IPS-18a (cell line): Measurements from ENCODE around the gene TRIOBP.
A peak's percentile ranks its signal among the peaks of the same experiment; 100 is the strongest.

ENCODE experiments used
- H3K27ac ChIP-seq: one replicate; pipeline ENCODE4 v1.5.1; 2013; ENCODE audit warnings: low read length
- H3K27me3 ChIP-seq: one replicate; pipeline ENCODE4 v1.6.1; 2013; ENCODE audit warnings: mild to moderate bottlenecking, low read length; ENCODE audit not compliant: control insufficient read depth, insufficient read depth
- H3K36me3 ChIP-seq: one replicate; pipeline ENCODE4 v1.6.1; 2013; ENCODE audit warnings: low read depth, low read length; ENCODE audit not compliant: control insufficient read depth
- H3K4me1 ChIP-seq: one replicate; pipeline ENCODE4 v1.6.1; 2013; ENCODE audit warnings: low read depth, low read length; ENCODE audit not compliant: control insufficient read depth
- H3K4me3 ChIP-seq: one replicate; pipeline ENCODE4 v1.5.1; 2013; ENCODE audit warnings: low read length
- H3K9ac ChIP-seq: one replicate; pipeline ENCODE4 v1.6.1; 2013; ENCODE audit warnings: mild to moderate bottlenecking, low read length, moderate library complexity
- H3K9me3 ChIP-seq: one replicate; pipeline ENCODE4 v1.6.1; 2013; ENCODE audit warnings: low read depth, low read length; ENCODE audit not compliant: control insufficient read depth

The TRIOBP gene

DNA sequence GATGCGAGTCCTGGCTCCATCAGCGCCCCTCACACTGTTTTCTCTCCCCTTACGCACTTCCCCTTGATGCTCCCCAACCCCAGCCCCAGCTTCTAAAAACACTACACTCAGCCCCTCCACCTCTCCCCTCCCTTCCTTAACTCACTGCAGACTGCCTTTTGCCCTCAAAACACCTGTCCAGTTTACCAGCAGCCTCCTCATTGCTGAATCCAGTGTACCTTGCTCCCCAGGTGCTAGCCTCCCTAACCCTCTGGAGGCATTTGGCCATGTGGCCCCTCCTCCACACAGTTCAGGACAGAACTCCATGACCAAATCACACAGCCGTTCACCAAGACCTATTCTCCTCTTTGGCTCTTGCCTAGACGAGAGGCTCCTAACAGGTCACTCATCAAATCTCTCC is 123.5 kb downstream of the TRIOBP start:
- Histone ChIP-seq H3K27ac (no peak overlapping the region), H3K9me3 (no peaks in the 10 kb centered on the region), H3K36me3 (no peaks in the 10 kb centered on the region), H3K4me3 (no peak overlapping the region), H3K9ac (no peak overlapping the region), H3K4me1 (peaks cover 21% of the 10 kb centered on the region), H3K27me3 (peaks cover 61% of the 10 kb centered on the region)

DNA sequence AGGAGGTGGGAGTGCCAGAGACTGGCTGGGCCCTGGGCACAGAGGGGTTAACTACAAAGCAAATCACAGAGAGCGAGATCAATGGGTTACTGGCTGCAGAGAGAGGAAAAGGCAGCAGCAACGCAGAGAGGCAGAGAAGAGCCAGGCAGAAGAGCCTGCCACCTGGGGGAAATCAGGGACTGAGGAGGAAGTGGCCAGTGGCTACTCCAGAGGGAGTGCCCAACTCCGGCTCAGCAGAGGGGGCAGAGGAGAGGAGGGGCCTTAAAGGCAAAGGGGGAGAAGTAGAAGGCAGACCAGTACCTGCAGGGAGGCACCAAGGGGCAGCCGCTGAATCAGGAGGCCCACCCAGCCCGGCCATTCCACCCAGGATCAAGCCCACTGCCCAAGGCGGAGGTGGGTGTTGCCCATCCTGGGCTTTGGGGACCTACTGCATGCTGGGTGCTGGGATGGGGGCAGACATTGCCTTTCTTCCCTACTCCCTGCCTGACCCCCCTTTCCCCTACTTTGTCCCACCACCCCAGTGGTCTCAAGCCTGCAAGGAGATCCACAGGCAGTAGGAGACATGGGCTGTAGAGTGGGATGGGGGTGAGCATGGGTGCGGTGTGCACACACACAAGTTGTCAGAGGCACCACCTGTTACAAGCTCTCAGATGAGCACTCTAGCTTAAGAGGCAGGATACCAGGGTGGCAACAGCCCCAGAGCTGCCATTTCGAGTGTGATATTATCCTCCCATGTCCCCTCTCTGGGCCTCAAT is 125.4 kb downstream of the TRIOBP start:
- H3K9ac ChIP-seq = no peak overlapping the region

DNA sequence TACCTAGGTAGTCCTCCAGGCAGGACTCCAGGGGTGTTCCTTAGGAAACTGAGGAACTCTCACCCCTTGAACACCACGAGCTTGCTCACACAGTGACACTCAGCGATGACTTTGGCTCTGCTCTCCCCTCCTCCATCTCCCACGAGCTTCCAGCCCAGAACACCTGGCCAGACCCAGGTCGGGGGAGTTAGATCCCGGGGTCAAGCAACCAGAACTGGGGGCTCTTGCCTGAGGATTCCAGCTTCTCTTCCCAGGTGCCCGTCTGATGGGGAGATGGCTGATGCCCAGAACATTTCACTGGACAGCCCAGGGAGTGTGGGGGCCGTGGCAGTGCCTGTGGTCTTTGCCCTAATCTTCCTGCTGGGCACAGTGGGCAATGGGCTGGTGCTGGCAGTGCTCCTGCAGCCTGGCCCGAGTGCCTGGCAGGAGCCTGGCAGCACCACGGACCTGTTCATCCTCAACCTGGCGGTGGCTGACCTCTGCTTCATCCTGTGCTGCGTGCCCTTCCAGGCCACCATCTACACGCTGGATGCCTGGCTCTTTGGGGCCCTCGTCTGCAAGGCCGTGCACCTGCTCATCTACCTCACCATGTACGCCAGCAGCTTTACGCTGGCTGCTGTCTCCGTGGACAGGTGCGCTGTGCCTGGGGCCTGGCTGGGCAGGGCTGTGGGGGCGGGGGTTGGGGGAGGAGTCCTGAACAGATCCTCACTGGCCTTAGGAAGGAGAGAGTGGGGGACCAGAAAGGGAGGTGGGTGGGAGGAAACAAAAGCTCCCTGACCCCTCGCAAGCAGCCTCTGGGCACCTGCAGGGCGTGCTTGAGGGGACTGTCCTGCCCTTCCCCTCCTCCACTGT is 126.5 kb downstream of the TRIOBP start, which contains the start of gene GALR3:
Gene GALR3 (plus strand): TSS at position 249 of the 852 bp plus-strand sequence. CDS start 25 bp downstream, at position 274.
- Histone ChIP-seq H3K9me3 (no peaks in the 10 kb centered on the region), H3K27me3 (peaks cover 67% of the 10 kb centered on the region), H3K36me3 (no peaks in the 10 kb centered on the region), H3K4me1 (peaks cover 16% of the 10 kb centered on the region), H3K9ac (no peak within 1 kb of the TSS), H3K4me3 (no peak within 1 kb of the TSS), H3K27ac (no peak within 1 kb of the TSS)

More for the DNA sequence above, 125.4 kb downstream of the TRIOBP start:
- H3K36me3 ChIP-seq = no peaks in the 10 kb centered on the region
- H3K27me3 ChIP-seq = peaks cover 69% of the 10 kb centered on the region
- no peaks in the 10 kb centered on the region for H3K9me3 ChIP-seq
- no peak overlapping the region for H3K27ac ChIP-seq
- H3K4me1 ChIP-seq = peaks cover 21% of the 10 kb centered on the region
- no peak overlapping the region for H3K4me3 ChIP-seq

DNA sequence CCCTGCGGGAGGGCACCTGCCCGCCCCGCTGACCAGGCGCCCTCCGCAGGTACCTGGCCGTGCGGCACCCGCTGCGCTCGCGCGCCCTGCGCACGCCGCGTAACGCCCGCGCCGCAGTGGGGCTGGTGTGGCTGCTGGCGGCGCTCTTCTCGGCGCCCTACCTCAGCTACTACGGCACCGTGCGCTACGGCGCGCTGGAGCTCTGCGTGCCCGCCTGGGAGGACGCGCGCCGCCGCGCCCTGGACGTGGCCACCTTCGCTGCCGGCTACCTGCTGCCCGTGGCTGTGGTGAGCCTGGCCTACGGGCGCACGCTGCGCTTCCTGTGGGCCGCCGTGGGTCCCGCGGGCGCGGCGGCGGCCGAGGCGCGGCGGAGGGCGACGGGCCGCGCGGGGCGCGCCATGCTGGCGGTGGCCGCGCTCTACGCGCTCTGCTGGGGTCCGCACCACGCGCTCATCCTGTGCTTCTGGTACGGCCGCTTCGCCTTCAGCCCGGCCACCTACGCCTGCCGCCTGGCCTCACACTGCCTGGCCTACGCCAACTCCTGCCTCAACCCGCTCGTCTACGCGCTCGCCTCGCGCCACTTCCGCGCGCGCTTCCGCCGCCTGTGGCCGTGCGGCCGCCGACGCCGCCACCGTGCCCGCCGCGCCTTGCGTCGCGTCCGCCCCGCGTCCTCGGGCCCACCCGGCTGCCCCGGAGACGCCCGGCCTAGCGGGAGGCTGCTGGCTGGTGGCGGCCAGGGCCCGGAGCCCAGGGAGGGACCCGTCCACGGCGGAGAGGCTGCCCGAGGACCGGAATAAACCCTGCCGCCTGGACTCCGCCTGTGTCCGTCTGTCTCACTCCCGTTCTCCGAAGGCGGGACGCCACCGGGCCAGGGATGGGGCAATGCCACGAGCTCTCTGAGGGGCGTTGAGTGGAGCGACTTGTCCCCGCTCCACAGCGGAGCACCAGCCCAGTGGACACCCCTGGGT is 128.1 kb downstream of the TRIOBP start:
- no peaks in the 10 kb centered on the region for H3K9me3 ChIP-seq
- H3K4me3 ChIP-seq = peak overlapping the region; percentile 21
- H3K27me3 ChIP-seq = peaks cover 51% of the 10 kb centered on the region
- no peak overlapping the region for H3K27ac ChIP-seq
- H3K36me3 ChIP-seq = no peaks in the 10 kb centered on the region
- no peak overlapping the region for H3K9ac ChIP-seq
- H3K4me1 ChIP-seq = peaks cover 13% of the 10 kb centered on the region
